Effector memory CD8-positive, alpha-beta T cell (primary cell): ENCODE measurements around the gene RYR1.

Source experiments
- ATAC-seq: fragments of 150-1000 bp; cut with Tn5 transposase; replicated peaks from 2 replicates; pipeline ENCODE4 v1.10.0; 2021; ENCODE audit warnings: mild to moderate bottlenecking, moderate library complexity
- DNase-seq, 3 experiments: peaks; one replicate each; pipeline ENCODE4 v3.0.0; 2021
- H3K27ac Mint-ChIP-seq, 2 donors: one replicate each; pipeline ENCODE4 v1.8.0; 2022; ENCODE audit warnings: mild to moderate bottlenecking in 2 of 2, mixed read lengths in 2 of 2, moderate library complexity in 2 of 2
- H3K27me3 Mint-ChIP-seq, 2 donors: one replicate each; pipeline ENCODE4 v1.8.0; 2022; ENCODE audit warnings: mixed read lengths in 2 of 2
- H3K36me3 Mint-ChIP-seq: one replicate; pipeline ENCODE4 v1.8.0; 2022; ENCODE audit warnings: mild to moderate bottlenecking, moderate library complexity, mixed read lengths; ENCODE audit not compliant: insufficient read depth
- H3K4me1 Mint-ChIP-seq, 2 donors: one replicate each; pipeline ENCODE4 v1.8.0; 2022; ENCODE audit warnings: low read depth in 2 of 2, mixed read lengths in 2 of 2
- H3K4me3 Mint-ChIP-seq, 2 donors: one replicate each; pipeline ENCODE4 v1.8.0; 2022; ENCODE audit warnings: mild to moderate bottlenecking in 2 of 2, mixed read lengths in 2 of 2, moderate library complexity in 2 of 2
- H3K9me3 Mint-ChIP-seq, 2 donors: one replicate each; pipeline ENCODE4 v1.8.0; 2022; ENCODE audit warnings: mixed read lengths in 2 of 2

The RYR1 gene

DNA sequence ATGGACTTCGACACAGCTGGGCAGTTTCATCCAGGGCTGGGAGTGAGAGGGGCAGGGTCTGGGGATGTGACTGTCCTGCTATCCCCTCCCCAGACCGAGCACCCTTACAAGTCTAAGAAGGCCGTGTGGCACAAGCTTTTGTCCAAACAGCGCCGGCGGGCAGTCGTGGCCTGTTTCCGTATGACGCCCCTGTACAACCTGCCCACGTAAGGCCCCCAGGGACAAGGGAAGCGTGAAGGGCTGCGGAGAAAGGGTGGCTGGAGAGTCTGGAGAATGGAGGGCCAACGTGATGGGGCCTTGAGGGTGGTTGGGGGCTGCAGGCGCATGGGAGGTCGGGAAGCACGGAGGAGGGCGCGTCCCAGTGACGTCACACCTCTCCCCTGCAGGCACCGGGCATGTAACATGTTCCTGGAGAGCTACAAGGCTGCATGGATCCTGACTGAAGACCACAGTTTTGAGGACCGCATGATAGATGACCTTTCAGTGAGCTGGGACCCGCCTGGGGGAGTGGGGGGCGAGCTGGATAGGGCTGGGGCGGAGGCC is 94.8 kb downstream of the RYR1 start:
- Mint-ChIP-seq H3K36me3 (peaks cover 3% of the 10 kb centered on the region), H3K27ac (peak overlapping the region in 1 of 2 donors; percentile 73), H3K4me3 (peak overlapping the region in 1 of 2 donors; percentile 27), H3K9me3 (no peaks in the 10 kb centered on the region), H3K4me1 (peaks cover 3% of the 10 kb centered on the region in 2 donors), H3K27me3 (peaks cover 0 to 12% of the 10 kb centered on the region in 2 donors)
- DNase-seq (no peak), ATAC-seq (no peak)

DNA sequence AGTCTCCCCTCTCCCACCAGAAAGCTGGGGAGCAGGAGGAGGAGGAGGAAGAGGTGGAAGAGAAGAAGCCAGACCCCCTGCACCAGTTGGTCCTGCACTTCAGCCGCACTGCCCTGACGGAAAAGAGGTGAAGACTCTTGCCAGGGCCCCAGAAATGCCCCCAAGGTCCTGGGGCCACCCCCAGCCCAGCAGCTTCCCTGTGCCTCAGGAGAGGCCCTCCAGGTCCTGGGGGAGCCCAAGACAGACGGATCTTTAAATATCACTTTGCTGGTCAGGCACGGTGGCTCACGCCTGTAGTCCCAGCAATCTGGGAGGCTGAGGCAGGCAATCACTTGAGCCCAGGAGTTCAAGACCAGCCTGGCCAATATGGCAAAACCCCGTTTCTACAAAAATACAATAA is 95.4 kb downstream of the RYR1 start:
- Mint-ChIP-seq H3K27me3 (peaks cover 0 to 12% of the 10 kb centered on the region in 2 donors), H3K36me3 (peaks cover 3% of the 10 kb centered on the region), H3K27ac (no peak overlapping the region), H3K4me1 (peaks cover 3% of the 10 kb centered on the region in 2 donors), H3K9me3 (no peaks in the 10 kb centered on the region), H3K4me3 (no peak overlapping the region)
- ATAC-seq (no peak), DNase-seq (no peak)

DNA sequence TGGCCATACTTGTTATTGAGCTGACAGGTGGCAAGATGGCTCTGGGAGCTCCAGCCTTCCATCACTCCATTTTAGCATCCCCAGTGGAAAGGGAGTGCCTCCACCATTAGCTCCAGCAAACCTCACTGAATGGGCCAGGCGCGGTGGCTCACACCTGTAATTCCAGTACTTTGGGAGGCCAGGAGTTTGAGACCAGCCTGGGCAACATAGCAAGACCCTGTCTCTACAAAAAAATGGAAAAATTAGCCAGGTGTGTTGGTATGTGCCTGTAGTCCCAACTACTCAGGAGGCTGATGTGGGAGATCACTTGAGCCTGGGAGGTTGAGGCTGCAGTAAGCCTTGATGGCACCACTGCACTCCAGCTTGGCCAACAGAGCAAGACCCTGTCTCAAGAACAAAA is 98.0 kb downstream of the RYR1 start:
- no peak overlapping the region for H3K27ac Mint-ChIP-seq
- H3K4me3 Mint-ChIP-seq, result no peak overlapping the region
- peaks cover 7% of the 10 kb centered on the region in 2 donors for H3K4me1 Mint-ChIP-seq
- ATAC-seq, result no peak
- peaks cover 0 to 3% of the 10 kb centered on the region in 2 donors for H3K9me3 Mint-ChIP-seq
- no peak for DNase-seq
- H3K36me3 Mint-ChIP-seq, result peaks cover 3% of the 10 kb centered on the region
- H3K27me3 Mint-ChIP-seq, result peaks cover 0 to 5% of the 10 kb centered on the region in 2 donors

GRCh38 chr19:38532939-38533338 is 99.4 kb downstream of the RYR1 start:
- H3K9me3 Mint-ChIP-seq, result peaks cover 0 to 3% of the 10 kb centered on the region in 2 donors
- no peak overlapping the region for H3K4me3 Mint-ChIP-seq
- H3K36me3 Mint-ChIP-seq, result no peaks in the 10 kb centered on the region
- DNase-seq (no peak), ATAC-seq (no peak)
- H3K4me1 Mint-ChIP-seq, result peaks cover 13 to 14% of the 10 kb centered on the region in 2 donors
- H3K27ac Mint-ChIP-seq, result no peak overlapping the region
- no peaks in the 10 kb centered on the region for H3K27me3 Mint-ChIP-seq

DNA sequence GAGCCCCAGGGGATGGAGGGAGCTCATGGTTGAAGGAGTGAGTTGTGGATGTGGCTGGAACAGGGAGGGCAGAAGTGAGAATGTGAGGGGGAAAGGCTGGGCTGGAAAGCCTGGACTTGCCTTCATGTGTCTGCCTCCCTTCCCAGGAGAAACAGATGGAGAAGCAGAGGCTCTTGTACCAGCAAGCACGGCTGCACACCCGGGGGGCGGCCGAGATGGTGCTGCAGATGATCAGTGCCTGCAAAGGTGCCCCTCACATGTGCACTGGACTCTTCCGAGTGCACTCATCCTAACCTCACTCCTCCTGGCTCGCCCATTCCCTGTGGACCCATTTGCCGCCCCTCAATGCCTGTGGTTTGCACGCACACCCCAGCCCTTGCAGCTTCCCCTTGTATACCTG is 101.1 kb downstream of the RYR1 start:
- ATAC-seq (no peak), DNase-seq (no peak)
- Mint-ChIP-seq H3K27ac (no peak overlapping the region), H3K9me3 (peaks cover 0 to 3% of the 10 kb centered on the region in 2 donors), H3K4me1 (peaks cover 23 to 25% of the 10 kb centered on the region in 2 donors), H3K36me3 (peaks cover 11% of the 10 kb centered on the region), H3K27me3 (no peaks in the 10 kb centered on the region), H3K4me3 (no peak overlapping the region)

GRCh38 chr19:38535212-38535611 is 101.7 kb downstream of the RYR1 start:
- Mint-ChIP-seq H3K27ac (no peak overlapping the region), H3K36me3 (peaks cover 11% of the 10 kb centered on the region), H3K4me3 (no peak overlapping the region), H3K27me3 (no peaks in the 10 kb centered on the region), H3K4me1 (peaks cover 23 to 25% of the 10 kb centered on the region in 2 donors), H3K9me3 (peaks cover 0 to 3% of the 10 kb centered on the region in 2 donors)
- ATAC-seq, result no peak
- no peak for DNase-seq

DNA sequence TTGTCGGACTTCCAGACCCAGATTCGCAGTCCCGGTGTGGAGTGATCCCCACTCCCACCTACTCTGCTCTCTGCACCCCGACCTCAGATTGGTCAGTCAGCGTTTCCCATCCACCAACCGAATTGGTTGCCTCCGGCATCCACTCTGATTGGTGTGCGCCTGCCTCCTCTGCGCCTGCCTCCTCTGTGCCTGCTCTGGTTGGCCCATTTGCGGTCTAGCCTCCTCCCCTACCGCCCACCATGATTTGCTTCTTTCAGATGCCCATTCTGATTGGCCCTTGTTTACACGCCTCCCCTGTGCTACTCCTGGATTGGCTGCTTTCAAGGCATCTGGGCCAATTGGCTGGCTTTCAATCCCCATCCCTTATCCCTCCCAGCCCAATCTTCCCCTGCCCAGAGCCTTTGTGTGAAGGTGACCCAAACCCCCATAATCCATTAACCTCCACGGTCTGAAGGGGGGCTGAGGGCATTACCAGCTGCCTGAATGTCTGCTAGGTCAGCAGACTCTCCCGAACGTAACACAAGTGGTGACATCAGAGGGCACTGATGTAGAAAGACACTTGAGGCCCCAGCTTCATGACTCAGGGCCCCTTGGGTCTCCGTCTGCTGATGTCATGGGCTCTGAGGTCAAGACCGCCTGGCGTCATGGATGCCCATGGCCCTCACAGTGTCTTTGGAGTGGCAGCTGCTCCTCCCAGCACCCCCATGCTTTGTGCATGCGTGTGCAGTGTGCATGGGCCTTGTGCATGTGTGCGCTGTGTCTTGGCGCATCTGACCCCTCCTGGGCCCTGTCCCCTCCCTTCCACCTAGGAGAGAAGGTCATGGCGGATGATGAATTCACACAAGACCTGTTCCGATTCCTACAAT is 103.8 kb downstream of the RYR1 start:
- Mint-ChIP-seq H3K36me3 (peaks cover 11% of the 10 kb centered on the region), H3K4me1 (peaks cover 25 to 26% of the 10 kb centered on the region in 2 donors), H3K9me3 (peaks cover 0 to 3% of the 10 kb centered on the region in 2 donors), H3K27me3 (no peaks in the 10 kb centered on the region), H3K4me3 (peak overlapping the region; percentile 31 to 38), H3K27ac (peak overlapping the region; percentile 59 to 76)
- DNase-seq (no peak), ATAC-seq (no peak)

DNA sequence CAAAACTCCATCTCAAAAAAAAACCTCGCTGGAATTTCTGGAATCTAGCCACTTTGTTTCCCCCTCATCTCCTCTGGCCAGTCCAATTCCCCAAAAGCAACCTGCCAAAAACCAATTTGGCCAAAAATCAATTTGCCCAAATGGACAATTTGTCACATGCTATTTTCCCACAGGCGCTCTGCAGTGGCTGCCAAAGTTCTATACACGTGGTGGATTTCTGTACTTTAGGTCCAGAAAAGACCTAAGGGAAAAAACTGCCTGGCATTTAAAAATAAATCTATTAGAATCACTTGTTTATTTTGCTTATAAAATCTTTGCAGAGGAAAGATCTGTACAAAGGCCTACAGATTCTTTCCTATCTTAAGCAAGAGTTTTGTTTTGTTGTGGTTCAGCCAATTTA is 104.9 kb downstream of the RYR1 start:
- DNase-seq (no peak), ATAC-seq (no peak)
- H3K27me3 Mint-ChIP-seq, result no peaks in the 10 kb centered on the region
- H3K4me3 Mint-ChIP-seq, result peak overlapping the region; percentile 71 to 77
- H3K27ac Mint-ChIP-seq, result peak overlapping the region; percentile 76 to 80
- H3K9me3 Mint-ChIP-seq, result peaks cover 0 to 3% of the 10 kb centered on the region in 2 donors
- H3K4me1 Mint-ChIP-seq, result peaks cover 25 to 26% of the 10 kb centered on the region in 2 donors
- peaks cover 11% of the 10 kb centered on the region for H3K36me3 Mint-ChIP-seq

DNA sequence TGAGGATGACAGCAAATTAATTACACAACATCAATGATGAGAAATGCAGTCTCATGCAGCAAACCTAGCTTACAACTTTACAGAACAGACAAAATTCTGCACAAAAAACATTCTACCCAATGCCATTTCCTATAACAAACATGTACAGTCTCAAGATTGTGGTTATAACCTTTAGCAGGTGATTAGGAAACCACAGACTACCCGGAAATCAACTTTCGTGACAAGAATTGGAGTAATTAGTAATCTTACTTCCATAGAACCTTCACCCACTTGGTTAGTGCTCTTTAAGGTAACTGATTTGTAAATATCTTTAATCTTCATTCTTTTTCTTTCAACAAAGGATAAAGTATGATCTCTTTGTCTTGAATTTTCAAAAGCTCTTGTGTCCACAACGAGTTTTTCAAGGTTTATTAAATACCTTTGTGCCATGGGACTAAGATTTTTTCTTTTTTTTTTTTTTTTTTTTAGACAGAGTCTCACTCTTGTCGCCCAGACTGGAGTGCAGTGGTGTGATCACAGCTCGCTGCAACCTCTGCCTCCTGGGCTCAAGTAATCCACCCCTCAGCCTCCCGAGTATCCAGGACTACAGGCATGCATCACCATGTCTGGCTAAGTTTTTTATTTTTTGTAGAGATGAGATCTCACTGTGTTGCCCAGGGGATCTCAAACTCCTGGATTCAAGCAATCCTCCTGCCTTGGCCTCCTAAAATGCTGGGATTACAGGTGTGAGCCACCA is 105.5 kb downstream of the RYR1 start:
- Mint-ChIP-seq H3K4me3 (peak overlapping the region; percentile 71 to 77), H3K27me3 (no peaks in the 10 kb centered on the region), H3K27ac (peak overlapping the region; percentile 76 to 80), H3K36me3 (peaks cover 11% of the 10 kb centered on the region), H3K4me1 (peaks cover 25 to 27% of the 10 kb centered on the region in 2 donors), H3K9me3 (peaks cover 0 to 3% of the 10 kb centered on the region in 2 donors)
- ATAC-seq, result peak; percentile 93
- DNase-seq, result peak; percentile 15 to 34 (median 24)

GRCh38 chr19:38539751-38540150 is 106.3 kb downstream of the RYR1 start:
- ATAC-seq (no peak), DNase-seq (no peak)
- Mint-ChIP-seq H3K4me3 (peak overlapping the region in 1 of 2 donors; percentile 77), H3K27me3 (no peaks in the 10 kb centered on the region), H3K4me1 (peaks cover 31 to 35% of the 10 kb centered on the region in 2 donors), H3K27ac (peak overlapping the region in 1 of 2 donors; percentile 80), H3K9me3 (peaks cover 0 to 3% of the 10 kb centered on the region in 2 donors), H3K36me3 (peaks cover 11% of the 10 kb centered on the region)

DNA sequence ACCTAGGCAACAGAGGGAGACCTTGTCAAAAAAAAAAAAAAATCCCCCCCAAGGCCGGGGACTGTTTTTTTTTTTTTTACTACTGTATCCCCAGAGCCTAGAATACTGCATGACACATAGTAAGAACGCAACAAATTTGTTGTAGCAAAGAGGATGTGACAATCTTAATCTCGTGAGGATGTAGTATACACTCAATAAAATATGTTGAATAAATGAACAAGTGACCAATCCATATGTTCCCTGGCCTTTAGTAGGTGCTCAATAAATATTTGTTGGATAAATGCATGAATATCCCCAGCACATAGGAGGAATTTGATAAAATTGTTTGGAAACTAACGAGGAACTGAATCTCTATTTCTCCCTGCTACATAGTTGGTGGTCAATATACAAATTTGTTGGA is 108.5 kb downstream of the RYR1 start:
- peaks cover 28 to 30% of the 10 kb centered on the region in 2 donors for H3K4me1 Mint-ChIP-seq
- DNase-seq (no peak), ATAC-seq (no peak)
- H3K27me3 Mint-ChIP-seq, result no peaks in the 10 kb centered on the region
- H3K27ac Mint-ChIP-seq, result no peak overlapping the region
- no peaks in the 10 kb centered on the region for H3K9me3 Mint-ChIP-seq
- H3K4me3 Mint-ChIP-seq, result no peak overlapping the region
- peaks cover 11% of the 10 kb centered on the region for H3K36me3 Mint-ChIP-seq

DNA sequence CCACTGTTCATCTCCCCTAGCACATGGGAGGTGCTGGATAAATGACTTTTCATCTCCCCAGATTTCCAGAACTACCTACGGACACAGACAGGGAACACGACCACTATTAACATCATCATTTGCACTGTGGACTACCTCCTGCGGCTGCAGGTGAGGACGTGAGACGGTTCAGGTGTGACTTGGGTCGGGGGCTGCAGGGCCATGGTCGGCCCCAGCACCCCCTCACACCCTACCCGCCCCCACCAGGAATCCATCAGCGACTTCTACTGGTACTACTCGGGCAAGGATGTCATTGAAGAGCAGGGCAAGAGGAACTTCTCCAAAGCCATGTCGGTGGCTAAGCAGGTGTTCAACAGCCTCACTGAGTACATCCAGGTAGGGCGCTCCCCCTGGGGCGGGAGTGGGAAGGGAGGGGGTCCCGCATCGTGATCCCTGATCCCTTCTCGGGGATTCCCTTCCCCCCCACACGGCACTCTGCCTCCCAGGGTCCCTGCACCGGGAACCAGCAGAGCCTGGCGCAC is 109.9 kb downstream of the RYR1 start:
- no peaks in the 10 kb centered on the region for H3K9me3 Mint-ChIP-seq
- no peak for ATAC-seq
- H3K27ac Mint-ChIP-seq, result no peak overlapping the region
- no peak overlapping the region for H3K4me3 Mint-ChIP-seq
- H3K36me3 Mint-ChIP-seq, result peaks cover 8% of the 10 kb centered on the region
- no peak for DNase-seq
- peaks cover 18 to 22% of the 10 kb centered on the region in 2 donors for H3K4me1 Mint-ChIP-seq
- H3K27me3 Mint-ChIP-seq, result no peaks in the 10 kb centered on the region
